A673 (cell line): ENCODE data around the gene MND1.

Source experiments
- EZH2 ChIP-seq: fragments of 200-600 bp; sonication (generic); IDR thresholded peaks from 2 replicates; pipeline ENCODE4 v1.6.1; 2017; ENCODE audit warnings: borderline replicate concordance, low read depth, mild to moderate bottlenecking, mixed read lengths, antibody characterized with exemption, low read length; ENCODE audit not compliant: poor library complexity, severe bottlenecking
- TF ChIP-seq, protein P1 (sequence below): fragments of 300-800, 200-600 bp; sonication (generic); conservative IDR thresholded peaks from 2 replicates; pipeline ENCODE4 v1.5.1; 2017; ENCODE audit warnings: low read depth, mild to moderate bottlenecking, antibody characterized with exemption, low read length, moderate library complexity, mixed read lengths

DNA sequence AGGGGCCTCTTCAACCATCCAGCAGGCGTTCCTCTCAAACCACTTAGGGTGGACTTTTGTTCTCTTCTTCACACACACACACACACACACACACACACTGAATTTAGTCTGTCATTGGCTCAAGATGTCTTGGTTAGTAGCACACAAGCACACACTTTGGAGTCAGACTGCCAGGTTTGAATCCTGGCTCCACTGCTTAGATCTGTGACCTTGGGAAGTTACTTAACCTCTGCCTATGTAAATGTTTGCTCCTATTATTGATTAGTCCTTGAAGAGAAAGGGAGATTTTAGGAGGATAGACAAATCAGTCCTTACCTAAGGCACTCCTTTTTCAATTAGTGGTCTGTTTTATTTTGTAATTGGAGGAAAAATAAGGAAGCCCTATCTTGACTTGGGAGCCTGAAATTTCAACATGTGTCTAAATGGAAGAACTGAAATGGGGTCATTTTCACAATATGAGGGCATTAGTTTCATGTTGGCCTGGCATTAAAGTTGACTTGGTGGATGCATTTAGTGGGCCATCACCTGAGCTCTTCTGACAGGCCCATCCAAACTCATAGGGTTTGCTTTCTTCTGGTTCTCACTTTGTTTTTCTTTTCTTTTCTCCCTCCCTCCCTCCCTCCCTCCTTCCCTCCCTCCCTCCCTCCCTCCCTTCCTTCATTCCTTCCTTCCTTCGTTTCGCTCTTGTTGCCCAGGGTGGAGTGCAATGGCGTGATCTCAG is 108.3 kb downstream of the MND1 start:
- TF ChIP-seq, protein P1, sequence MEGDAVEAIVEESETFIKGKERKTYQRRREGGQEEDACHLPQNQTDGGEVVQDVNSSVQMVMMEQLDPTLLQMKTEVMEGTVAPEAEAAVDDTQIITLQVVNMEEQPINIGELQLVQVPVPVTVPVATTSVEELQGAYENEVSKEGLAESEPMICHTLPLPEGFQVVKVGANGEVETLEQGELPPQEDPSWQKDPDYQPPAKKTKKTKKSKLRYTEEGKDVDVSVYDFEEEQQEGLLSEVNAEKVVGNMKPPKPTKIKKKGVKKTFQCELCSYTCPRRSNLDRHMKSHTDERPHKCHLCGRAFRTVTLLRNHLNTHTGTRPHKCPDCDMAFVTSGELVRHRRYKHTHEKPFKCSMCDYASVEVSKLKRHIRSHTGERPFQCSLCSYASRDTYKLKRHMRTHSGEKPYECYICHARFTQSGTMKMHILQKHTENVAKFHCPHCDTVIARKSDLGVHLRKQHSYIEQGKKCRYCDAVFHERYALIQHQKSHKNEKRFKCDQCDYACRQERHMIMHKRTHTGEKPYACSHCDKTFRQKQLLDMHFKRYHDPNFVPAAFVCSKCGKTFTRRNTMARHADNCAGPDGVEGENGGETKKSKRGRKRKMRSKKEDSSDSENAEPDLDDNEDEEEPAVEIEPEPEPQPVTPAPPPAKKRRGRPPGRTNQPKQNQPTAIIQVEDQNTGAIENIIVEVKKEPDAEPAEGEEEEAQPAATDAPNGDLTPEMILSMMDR, result no peak
- TF ChIP-seq EZH2, result no peak
